H1 (cell line): ENCODE data around the gene GFOD1. TPM values are rescaled to one million over a fixed set of nuclear protein-coding genes. Genes with fewer than 3 reads are reported as not detected.

ENCODE experiments used
- CTCF ChIA-PET: fragments of 300-600 bp; sonication (Branson Sonifier 250); formaldehyde crosslinking; loops from one replicate; lab custom pipeline; 2021; ENCODE audit not compliant: partially characterized antibody; lab: Charles Lee
- POLR2A ChIA-PET: fragments of 300-600 bp; sonication (Branson Sonifier 250); formaldehyde crosslinking; loops from one replicate; lab custom pipeline; 2021; ENCODE audit warnings: inconsistent platforms; ENCODE audit not compliant: partially characterized antibody; lab: Charles Lee
- DNase-seq, 2 experiments: peaks; one replicate each; pipeline versions ENCODE4 v3.0.0 to v3.0.0-alpha.2; 2010 to 2022; ENCODE audit warnings: low spot score in 2 of 2, low read depth in 1 of 2, mixed read lengths in 1 of 2
- FAIRE-seq: peaks from 2 replicates; lab custom pipeline; 2011; peaks lifted over from hg19 to GRCh38; lab: Jason Lieb, UNC
- H2AFZ ChIP-seq: 2 replicates; pipeline ENCODE4 v1.8.1; 2012; ENCODE audit warnings: low read length, inconsistent platforms
- H2AK5ac ChIP-seq: 2 replicates; pipeline ENCODE4 v1.6.1; 2013; ENCODE audit warnings: low read depth, low read length
- H2BK120ac ChIP-seq: replicated peaks from 2 replicates; pipeline ENCODE3; 2013; ENCODE audit warnings: low read depth, low read length, inconsistent platforms
- H2BK12ac ChIP-seq: 2 replicates; pipeline ENCODE4 v1.6.1; 2013; ENCODE audit warnings: low read depth, low read length
- H2BK15ac ChIP-seq: 2 replicates; pipeline ENCODE4 v1.6.1; 2013; ENCODE audit warnings: low read length
- H2BK20ac ChIP-seq: 2 replicates; pipeline ENCODE4 v1.6.1; 2013; ENCODE audit warnings: low read length
- H2BK5ac ChIP-seq: 2 replicates; pipeline ENCODE4 v1.6.1; 2013; ENCODE audit warnings: low read depth, low read length
- H3K14ac ChIP-seq: 2 replicates; pipeline ENCODE4 v1.6.1; 2013; ENCODE audit warnings: inconsistent platforms; ENCODE audit not compliant: insufficient read length
- H3K18ac ChIP-seq: 2 replicates; pipeline ENCODE4 v1.6.1; 2013; ENCODE audit warnings: low read length; ENCODE audit errors: extremely low read depth
- H3K23ac ChIP-seq: 2 replicates; pipeline ENCODE4 v1.6.1; 2013; ENCODE audit warnings: inconsistent platforms; ENCODE audit not compliant: insufficient read length
- H3K23me2 ChIP-seq: 2 replicates; pipeline ENCODE4 v1.6.1; 2013; ENCODE audit warnings: low read depth, low read length
- H3K27ac ChIP-seq: 2 replicates; pipeline ENCODE4 v1.6.1; 2011; ENCODE audit warnings: low read depth, low read length, inconsistent platforms
- H3K27me3 ChIP-seq, 4 experiments: replicated peaks in 1 of 4; 1 replicate in 1 of 4; 2 replicates in 3 of 4; pipeline versions ENCODE4 v1.6.1 to v1.8.1; 2011 to 2013; ENCODE audit warnings: low read length in 3 of 4, mild to moderate bottlenecking in 3 of 4, inconsistent platforms in 2 of 4, mixed read lengths in 2 of 4, moderate library complexity in 1 of 4; ENCODE audit not compliant: control insufficient read depth in 3 of 4, insufficient read depth in 3 of 4; ENCODE audit errors: extremely low read depth in 1 of 4
- H3K36me3 ChIP-seq, 4 experiments: 2 replicates each; pipeline versions ENCODE4 v1.6.1 to v1.8.1; 2011 to 2013; ENCODE audit warnings: mild to moderate bottlenecking in 4 of 4, low read length in 3 of 4, moderate library complexity in 2 of 4, control low read depth in 1 of 4, inconsistent platforms in 1 of 4; ENCODE audit not compliant: insufficient read depth in 4 of 4, control insufficient read depth in 2 of 4
- H3K4ac ChIP-seq: replicated peaks from 2 replicates; pipeline ENCODE3; 2013; ENCODE audit warnings: low read length, low read depth, mixed read lengths, inconsistent platforms; ENCODE audit not compliant: insufficient read length
- H3K4me1 ChIP-seq, 4 experiments: replicated peaks in 1 of 4; 1 replicate in 1 of 4; 2 replicates in 3 of 4; pipeline versions ENCODE4 v1.6.1 to v1.8.1; 2011 to 2013; ENCODE audit warnings: low read length in 3 of 4, inconsistent platforms in 2 of 4, mixed read lengths in 1 of 4; ENCODE audit not compliant: insufficient read depth in 4 of 4, control insufficient read depth in 3 of 4
- H3K4me2 ChIP-seq, 2 experiments: 2 replicates each; pipeline versions ENCODE4 v1.6.1 to v1.8.1; 2011 to 2013; ENCODE audit warnings: low read depth in 2 of 2, low read length in 2 of 2, control low read depth in 1 of 2, inconsistent platforms in 1 of 2, mild to moderate bottlenecking in 1 of 2; ENCODE audit not compliant: insufficient read depth in 1 of 2
- H3K4me3 ChIP-seq, 4 experiments: fragments of 200-600, 300-600 bp in 1 of 4; sonication (generic), shearing (Covaris generic), sonication (Bioruptor Twin) in 1 of 4; 2 replicates each; pipeline versions ENCODE4 v1.5.1 to v1.8.1; 2011 to 2016; ENCODE audit warnings: low read length in 4 of 4, low read depth in 3 of 4, control low read depth in 2 of 4, inconsistent platforms in 2 of 4, mild to moderate bottlenecking in 2 of 4, mixed read lengths in 1 of 4, moderate library complexity in 1 of 4; ENCODE audit not compliant: insufficient read depth in 2 of 4; ENCODE audit errors: extremely low read depth in 1 of 4
- H3K56ac ChIP-seq: replicated peaks from 2 replicates; pipeline ENCODE3; 2013; ENCODE audit warnings: low read depth, mild to moderate bottlenecking, mixed read lengths, low read length, inconsistent platforms; ENCODE audit not compliant: insufficient read length
- H3K79me1 ChIP-seq: 2 replicates; pipeline ENCODE4 v1.6.1; 2013; ENCODE audit warnings: low read depth, low read length, control low read depth
- H3K79me2 ChIP-seq, 2 experiments: 2 replicates each; pipeline versions ENCODE4 v1.6.1 to v1.8.1; 2012 to 2013; ENCODE audit warnings: low read length in 2 of 2, mild to moderate bottlenecking in 2 of 2, inconsistent platforms in 1 of 2; ENCODE audit not compliant: insufficient read depth in 2 of 2, control insufficient read depth in 1 of 2
- H3K9ac ChIP-seq, 4 experiments: replicated peaks in 1 of 4; 1 replicate in 1 of 4; 2 replicates in 3 of 4; pipeline versions ENCODE4 v1.6.1 to v1.8.1; 2011 to 2013; ENCODE audit warnings: low read depth in 3 of 4, low read length in 3 of 4, control low read depth in 2 of 4, mild to moderate bottlenecking in 2 of 4, moderate library complexity in 2 of 4, inconsistent platforms in 1 of 4; ENCODE audit errors: extremely low read depth in 1 of 4
- H3K9me3 ChIP-seq, 2 experiments: 2 replicates each; pipeline versions ENCODE4 v1.6.1 to v1.8.1; 2012 to 2013; ENCODE audit warnings: mild to moderate bottlenecking in 2 of 2, moderate library complexity in 2 of 2, control low read depth in 1 of 2, inconsistent platforms in 1 of 2, low read depth in 1 of 2, low read length in 1 of 2, mixed read lengths in 1 of 2; ENCODE audit not compliant: insufficient read depth in 2 of 2
- H4K20me1 ChIP-seq, 2 experiments: replicated peaks in 1 of 2; 2 replicates each; pipeline versions ENCODE3 to v1.8.1; 2011 to 2013; ENCODE audit warnings: inconsistent platforms in 2 of 2, low read length in 2 of 2, mild to moderate bottlenecking in 1 of 2; ENCODE audit not compliant: insufficient read depth in 2 of 2, control insufficient read depth in 1 of 2
- H4K5ac ChIP-seq: 2 replicates; pipeline ENCODE4 v1.6.1; 2013; ENCODE audit warnings: low read length, low read depth, mixed read lengths, inconsistent platforms; ENCODE audit not compliant: insufficient read length
- H4K8ac ChIP-seq: 2 replicates; pipeline ENCODE4 v1.8.0; 2013; ENCODE audit warnings: mild to moderate bottlenecking, moderate library complexity, low read length, inconsistent platforms; ENCODE audit not compliant: insufficient read depth; ENCODE audit errors: extremely low read depth
- H4K91ac ChIP-seq: replicated peaks from 2 replicates; pipeline ENCODE3; 2013; ENCODE audit warnings: low read length, mixed read lengths, inconsistent platforms; ENCODE audit not compliant: insufficient read length
- CTBP2 ChIP-seq: IDR thresholded peaks from 2 replicates; pipeline ENCODE4 v1.7.0; 2011; ENCODE audit warnings: borderline replicate concordance, mild to moderate bottlenecking, moderate library complexity, mixed read lengths, low read length; ENCODE audit not compliant: insufficient read depth, insufficient read length
- CTCF ChIP-seq, 3 experiments: IDR thresholded peaks; 1 replicate in 2 of 3; 2 replicates in 1 of 3; pipeline versions ENCODE4 v1.5.1 to v1.6.1; 2011; ENCODE audit warnings: low read length in 3 of 3, mild to moderate bottlenecking in 3 of 3, inconsistent platforms in 2 of 3, low read depth in 1 of 3, moderate library complexity in 1 of 3; ENCODE audit not compliant: insufficient read depth in 1 of 3; ENCODE audit errors: control extremely low read depth in 1 of 3
- E2F6 ChIP-seq: IDR thresholded peaks from 2 replicates; pipeline ENCODE4 v1.6.1; 2012; ENCODE audit warnings: inconsistent platforms
- HDAC6 ChIP-seq: IDR thresholded peaks from one replicate; pipeline ENCODE4 v1.7.1; 2012; ENCODE audit warnings: low read depth, mild to moderate bottlenecking, inconsistent platforms, low read length, moderate library complexity
- PHF8 ChIP-seq: fragments of 200-600 bp; sonication (generic); conservative IDR thresholded peaks from 2 replicates; pipeline ENCODE4 v1.7.1; 2012; ENCODE audit warnings: low read depth, mild to moderate bottlenecking, inconsistent platforms, low read length, moderate library complexity
- POLR2AphosphoS5 ChIP-seq: IDR thresholded peaks from 2 replicates; pipeline ENCODE4 v1.6.1; 2011; ENCODE audit warnings: low read depth, low read length
- POU5F1 ChIP-seq: IDR thresholded peaks from 2 replicates; pipeline ENCODE4 v1.6.1; 2011; ENCODE audit warnings: low read depth, mild to moderate bottlenecking, low read length, moderate library complexity
- RFX5 ChIP-seq: IDR thresholded peaks from 2 replicates; pipeline ENCODE4 v1.6.1; 2011; ENCODE audit warnings: low read depth, low read length, improper control_type of control experiment, borderline replicate concordance
- SUZ12 ChIP-seq: fragments of 200-600 bp; sonication (generic); IDR thresholded peaks from 2 replicates; pipeline ENCODE4 v1.6.1; 2012; ENCODE audit warnings: mild to moderate bottlenecking, inconsistent platforms, low read length, moderate library complexity, mixed read lengths
- TAF1 ChIP-seq: IDR thresholded peaks from 2 replicates; pipeline ENCODE4 v1.6.1; 2011; ENCODE audit warnings: mild to moderate bottlenecking, low read depth, low read length
- TBP ChIP-seq: IDR thresholded peaks from 2 replicates; pipeline ENCODE4 v1.6.1; 2011; ENCODE audit warnings: low read depth, low read length, improper control_type of control experiment
- whole genome bisulfite sequencing, 2 experiments: shearing (Covaris generic) in 1 of 2; methylation state at CpG; one replicate each; pipeline versions ENCODE4 v1.1.6 to v1.1.7; 2013 to 2015; ENCODE audit warnings: low lambda C conversion rate in 2 of 2, mixed read lengths in 2 of 2, inconsistent platforms in 1 of 2, low coverage in 1 of 2, missing lambda C conversion rate in 1 of 2; ENCODE audit not compliant: insufficient replicate concordance in 2 of 2, insufficient coverage in 1 of 2, insufficient read length in 1 of 2; ENCODE audit errors: extremely low coverage in 1 of 2, missing lambda C conversion rate in 1 of 2; 5-methylcytosine and 5-hydroxymethylcytosine counted together
- polyA plus RNA-seq, 7 experiments: library from polyadenylated mRNA; depleted of rRNA in 3 of 7; stranded (reverse) in 5 of 7; unstranded in 2 of 7; fragments of >200 nt in 5 of 7; fragments of 200-250 nt in 2 of 7; gene quantifications; 1 replicate in 5 of 7; 2 replicates in 1 of 7; 4 replicates in 1 of 7; pipeline versions ENCODE4 v1.2.1 to v1.2.3, GENCODE V29; 2011 to 2013; ENCODE audit warnings: missing spikeins in 2 of 7, mixed read lengths in 2 of 7
- total RNA-seq: library from RNA; stranded (reverse); fragmentation: NEBNext Ultra II Directional; extraction: Animal tissue kit (Norgen Biotek cat#: 25700); gene quantifications from 2 replicates; pipeline ENCODE4 v1.2.1, GENCODE V29; 2021

GFOD1 gene
- total and polyA plus RNA-seq, 2 of the 8 experiments (the other 6 are each of a cell fraction or from before 2014, with no cell fraction given), result 2.5 to 8.8 TPM

GRCh38 chr6:13384966-13385365 lies 102.4 kb downstream of the GFOD1 start:
- ChIA-PET POLR2A (interaction anchor here (1.7 kb wide), 1 partner anchor 9 kb away, joined by 3 read pairs; no protein-coding TSS in a partner anchor), CTCF (interaction anchor here (1.0 kb wide), 1 partner anchor 11 kb away, joined by 3 read pairs; no protein-coding TSS in a partner anchor)
- peaks cover 3% of the 10 kb centered on the region; the same call in 1 of the 2 replicates for H3K79me1 ChIP-seq
- no peak overlapping the region for H4K5ac ChIP-seq
- peaks cover 2 to 5% (median 3%) of the 10 kb centered on the region in 4 experiments; a peak in 4 of 7 replicates for H3K4me1 ChIP-seq
- H3K23ac ChIP-seq, result no peak overlapping the region
- no peak overlapping the region for H3K4ac ChIP-seq
- no peak for DNase-seq
- no peak overlapping the region for H3K9ac ChIP-seq
- H2BK20ac ChIP-seq, result no peak overlapping the region
- no peaks in the 10 kb centered on the region for H4K20me1 ChIP-seq
- no peak overlapping the region for H3K27ac ChIP-seq
- H4K8ac ChIP-seq, result no peak overlapping the region
- no peak overlapping the region for H2BK5ac ChIP-seq
- 87% methylated on average over 5 of the region's 5 CpGs; no CpG with 5 or more reads in 1 of the 2 experiments for WGBS, 2 experiments
- FAIRE-seq, result no peak
- H2BK12ac ChIP-seq, result no peak overlapping the region
- H3K27me3 ChIP-seq, result no peaks in the 10 kb centered on the region
- no peak overlapping the region for H2BK15ac ChIP-seq
- H3K36me3 ChIP-seq, result no peaks in the 10 kb centered on the region
- H3K9me3 ChIP-seq, result no peaks in the 10 kb centered on the region
- H3K14ac ChIP-seq, result no peak overlapping the region
- H4K91ac ChIP-seq, result no peak overlapping the region
- H3K4me2 ChIP-seq, result no peak overlapping the region
- no peak overlapping the region for H2BK120ac ChIP-seq
- H3K18ac ChIP-seq, result no peak overlapping the region
- no peak overlapping the region for H3K4me3 ChIP-seq
- no peaks in the 10 kb centered on the region for H3K79me2 ChIP-seq
- no peak overlapping the region for H2AK5ac ChIP-seq
- H3K56ac ChIP-seq, result no peak overlapping the region
- no peaks in the 10 kb centered on the region; the same call in 1 of the 2 replicates for H3K23me2 ChIP-seq
- no peak overlapping the region for H2AFZ ChIP-seq
- TF ChIP-seq CTBP2 (no peak), SUZ12 (no peak), E2F6 (no peak), TBP (no peak), POLR2AphosphoS5 (no peak), HDAC6 (no peak), RFX5 (no peak), POU5F1 (no peak), CTCF (IDR thresholded peaks at IDR 0.05; ENCODE audit: control extremely low read depth in 1 of 3, insufficient read depth in 1 of 3, low read depth in 1 of 3, low read length in 3 of 3) (no peak), PHF8 (no peak), TAF1 (no peak)
